ENCODE data around the gene PCNX1. TPM values are rescaled to one million over a fixed set of nuclear protein-coding genes. Genes with fewer than 3 reads are reported as not detected.

The PCNX1 gene
- total and polyA plus RNA-seq, 9 of the 15 experiments (the other 6 are each of a cell fraction or from before 2014, with no cell fraction given), result 0.30 to 4.5 (median 2.3) TPM

DNA sequence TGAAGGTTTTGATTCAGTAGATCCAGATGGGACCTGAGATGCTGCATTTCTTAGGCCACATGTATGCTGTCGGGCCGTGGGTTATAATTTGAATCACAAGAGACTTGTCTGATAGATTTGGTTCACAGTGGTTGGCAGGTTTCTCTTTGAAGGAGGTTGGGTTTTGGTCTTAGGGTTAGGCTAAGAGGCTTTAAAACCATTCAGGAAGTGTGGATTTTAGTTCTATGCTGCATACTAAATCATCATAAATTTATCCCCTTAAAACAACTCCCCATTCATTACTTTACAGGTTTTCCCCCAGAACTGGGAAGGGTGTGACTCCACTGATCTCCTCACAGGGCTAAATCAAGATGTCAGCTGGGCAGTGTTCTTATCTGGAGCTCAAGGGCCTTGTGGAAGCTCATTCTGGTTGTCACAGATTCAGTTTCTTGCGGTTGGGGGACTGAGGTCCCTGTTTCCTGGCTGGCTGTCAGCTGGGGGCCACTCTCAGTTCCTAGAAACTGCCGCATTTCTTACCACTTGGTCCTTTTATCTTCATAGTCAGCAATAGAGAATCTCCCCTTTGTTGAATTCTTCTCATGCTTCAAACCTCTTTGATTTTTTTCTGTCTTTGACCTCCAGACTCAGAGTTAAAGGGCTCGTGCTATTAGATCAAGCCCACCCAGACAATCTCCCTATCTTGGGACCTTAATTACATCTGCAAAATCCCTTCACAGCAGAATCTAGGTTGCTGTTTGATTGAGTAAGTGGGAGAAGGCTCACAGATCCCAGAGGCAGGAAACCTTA lies 20.6 kb upstream of the PCNX1 start (continued):
- TF ChIP-seq, protein P1, sequence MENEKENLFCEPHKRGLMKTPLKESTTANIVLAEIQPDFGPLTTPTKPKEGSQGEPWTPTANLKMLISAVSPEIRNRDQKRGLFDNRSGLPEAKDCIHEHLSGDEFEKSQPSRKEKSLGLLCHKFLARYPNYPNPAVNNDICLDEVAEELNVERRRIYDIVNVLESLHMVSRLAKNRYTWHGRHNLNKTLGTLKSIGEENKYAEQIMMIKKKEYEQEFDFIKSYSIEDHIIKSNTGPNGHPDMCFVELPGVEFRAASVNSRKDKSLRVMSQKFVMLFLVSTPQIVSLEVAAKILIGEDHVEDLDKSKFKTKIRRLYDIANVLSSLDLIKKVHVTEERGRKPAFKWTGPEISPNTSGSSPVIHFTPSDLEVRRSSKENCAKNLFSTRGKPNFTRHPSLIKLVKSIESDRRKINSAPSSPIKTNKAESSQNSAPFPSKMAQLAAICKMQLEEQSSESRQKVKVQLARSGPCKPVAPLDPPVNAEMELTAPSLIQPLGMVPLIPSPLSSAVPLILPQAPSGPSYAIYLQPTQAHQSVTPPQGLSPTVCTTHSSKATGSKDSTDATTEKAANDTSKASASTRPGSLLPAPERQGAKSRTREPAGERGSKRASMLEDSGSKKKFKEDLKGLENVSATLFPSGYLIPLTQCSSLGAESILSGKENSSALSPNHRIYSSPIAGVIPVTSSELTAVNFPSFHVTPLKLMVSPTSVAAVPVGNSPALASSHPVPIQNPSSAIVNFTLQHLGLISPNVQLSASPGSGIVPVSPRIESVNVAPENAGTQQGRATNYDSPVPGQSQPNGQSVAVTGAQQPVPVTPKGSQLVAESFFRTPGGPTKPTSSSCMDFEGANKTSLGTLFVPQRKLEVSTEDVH (IDR thresholded peaks at IDR 0.05; ENCODE audit: low read depth, partially characterized antibody), result no peak
- TF ChIP-seq SUPT5H (IDR thresholded peaks at IDR 0.05) (no peak), ZBED1 (IDR thresholded peaks at IDR 0.05) (peak; percentile 64; the same call in 1 of the 2 replicates), HDAC1 (IDR thresholded peaks at IDR 0.05) (peak in 1 of 2 experiments; percentile 53; a peak in 2 of 4 replicates), GABPB1 (CRISPR knock-in tag; IDR thresholded peaks at IDR 0.05) (no peak), CTBP1 (IDR thresholded peaks at IDR 0.05; ENCODE audit: borderline replicate concordance) (peak; percentile 25; the same call in 1 of the 2 replicates), CBFA2T2 (conservative IDR thresholded peaks at IDR 0.05) (peak; percentile 84), SIN3A (IDR thresholded peaks at IDR 0.05; ENCODE audit: borderline replicate concordance in 2 of 2, control insufficient read depth in 1 of 2, low read depth in 2 of 2, low read length in 2 of 2) (no peak), MEF2D (tag; conservative IDR thresholded peaks at IDR 0.05; ENCODE audit: low read depth) (no peak), SRSF3 (IDR thresholded peaks at IDR 0.05; ENCODE audit: insufficient read depth, low read length) (no peak), HEY1 (CRISPR knock-in tag; IDR thresholded peaks at IDR 0.05; ENCODE audit: borderline replicate concordance) (no peak), HDAC2 (IDR thresholded peaks at IDR 0.05) (0 out of 2 replicates have a peak, but pooled peaks have one; percentile 49)
- TF ChIP-seq, protein P2, sequence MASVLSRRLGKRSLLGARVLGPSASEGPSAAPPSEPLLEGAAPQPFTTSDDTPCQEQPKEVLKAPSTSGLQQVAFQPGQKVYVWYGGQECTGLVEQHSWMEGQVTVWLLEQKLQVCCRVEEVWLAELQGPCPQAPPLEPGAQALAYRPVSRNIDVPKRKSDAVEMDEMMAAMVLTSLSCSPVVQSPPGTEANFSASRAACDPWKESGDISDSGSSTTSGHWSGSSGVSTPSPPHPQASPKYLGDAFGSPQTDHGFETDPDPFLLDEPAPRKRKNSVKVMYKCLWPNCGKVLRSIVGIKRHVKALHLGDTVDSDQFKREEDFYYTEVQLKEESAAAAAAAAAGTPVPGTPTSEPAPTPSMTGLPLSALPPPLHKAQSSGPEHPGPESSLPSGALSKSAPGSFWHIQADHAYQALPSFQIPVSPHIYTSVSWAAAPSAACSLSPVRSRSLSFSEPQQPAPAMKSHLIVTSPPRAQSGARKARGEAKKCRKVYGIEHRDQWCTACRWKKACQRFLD (CRISPR knock-in tag; IDR thresholded peaks at IDR 0.05), result peak; percentile 70; the same call in 1 of the 2 replicates
- TF ChIP-seq, protein P3, sequence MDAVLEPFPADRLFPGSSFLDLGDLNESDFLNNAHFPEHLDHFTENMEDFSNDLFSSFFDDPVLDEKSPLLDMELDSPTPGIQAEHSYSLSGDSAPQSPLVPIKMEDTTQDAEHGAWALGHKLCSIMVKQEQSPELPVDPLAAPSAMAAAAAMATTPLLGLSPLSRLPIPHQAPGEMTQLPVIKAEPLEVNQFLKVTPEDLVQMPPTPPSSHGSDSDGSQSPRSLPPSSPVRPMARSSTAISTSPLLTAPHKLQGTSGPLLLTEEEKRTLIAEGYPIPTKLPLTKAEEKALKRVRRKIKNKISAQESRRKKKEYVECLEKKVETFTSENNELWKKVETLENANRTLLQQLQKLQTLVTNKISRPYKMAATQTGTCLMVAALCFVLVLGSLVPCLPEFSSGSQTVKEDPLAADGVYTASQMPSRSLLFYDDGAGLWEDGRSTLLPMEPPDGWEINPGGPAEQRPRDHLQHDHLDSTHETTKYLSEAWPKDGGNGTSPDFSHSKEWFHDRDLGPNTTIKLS (IDR thresholded peaks at IDR 0.05; ENCODE audit: borderline replicate concordance, low read depth), result no peak
- TF ChIP-seq, protein P4, sequence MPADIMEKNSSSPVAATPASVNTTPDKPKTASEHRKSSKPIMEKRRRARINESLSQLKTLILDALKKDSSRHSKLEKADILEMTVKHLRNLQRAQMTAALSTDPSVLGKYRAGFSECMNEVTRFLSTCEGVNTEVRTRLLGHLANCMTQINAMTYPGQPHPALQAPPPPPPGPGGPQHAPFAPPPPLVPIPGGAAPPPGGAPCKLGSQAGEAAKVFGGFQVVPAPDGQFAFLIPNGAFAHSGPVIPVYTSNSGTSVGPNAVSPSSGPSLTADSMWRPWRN (IDR thresholded peaks at IDR 0.05; ENCODE audit: low read depth), result peak; percentile 93
- TF ChIP-seq, protein P5, sequence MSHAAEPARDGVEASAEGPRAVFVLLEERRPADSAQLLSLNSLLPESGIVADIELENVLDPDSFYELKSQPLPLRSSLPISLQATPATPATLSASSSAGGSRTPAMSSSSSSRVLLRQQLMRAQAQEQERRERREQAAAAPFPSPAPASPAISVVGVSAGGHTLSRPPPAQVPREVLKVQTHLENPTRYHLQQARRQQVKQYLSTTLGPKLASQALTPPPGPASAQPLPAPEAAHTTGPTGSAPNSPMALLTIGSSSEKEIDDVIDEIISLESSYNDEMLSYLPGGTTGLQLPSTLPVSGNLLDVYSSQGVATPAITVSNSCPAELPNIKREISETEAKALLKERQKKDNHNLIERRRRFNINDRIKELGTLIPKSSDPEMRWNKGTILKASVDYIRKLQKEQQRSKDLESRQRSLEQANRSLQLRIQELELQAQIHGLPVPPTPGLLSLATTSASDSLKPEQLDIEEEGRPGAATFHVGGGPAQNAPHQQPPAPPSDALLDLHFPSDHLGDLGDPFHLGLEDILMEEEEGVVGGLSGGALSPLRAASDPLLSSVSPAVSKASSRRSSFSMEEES (CRISPR knock-in tag; IDR thresholded peaks at IDR 0.05), result no peak
- TF ChIP-seq, protein P6, sequence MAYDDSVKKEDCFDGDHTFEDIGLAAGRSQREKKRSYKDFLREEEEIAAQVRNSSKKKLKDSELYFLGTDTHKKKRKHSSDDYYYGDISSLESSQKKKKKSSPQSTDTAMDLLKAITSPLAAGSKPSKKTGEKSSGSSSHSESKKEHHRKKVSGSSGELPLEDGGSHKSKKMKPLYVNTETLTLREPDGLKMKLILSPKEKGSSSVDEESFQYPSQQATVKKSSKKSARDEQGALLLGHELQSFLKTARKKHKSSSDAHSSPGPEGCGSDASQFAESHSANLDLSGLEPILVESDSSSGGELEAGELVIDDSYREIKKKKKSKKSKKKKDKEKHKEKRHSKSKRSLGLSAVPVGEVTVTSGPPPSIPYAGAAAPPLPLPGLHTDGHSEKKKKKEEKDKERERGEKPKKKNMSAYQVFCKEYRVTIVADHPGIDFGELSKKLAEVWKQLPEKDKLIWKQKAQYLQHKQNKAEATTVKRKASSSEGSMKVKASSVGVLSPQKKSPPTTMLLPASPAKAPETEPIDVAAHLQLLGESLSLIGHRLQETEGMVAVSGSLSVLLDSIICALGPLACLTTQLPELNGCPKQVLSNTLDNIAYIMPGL (CRISPR knock-in tag; IDR thresholded peaks at IDR 0.05), result no peak
